ENCODE results near the gene ANKRD33B.

- TF ChIP-seq, protein P1, sequence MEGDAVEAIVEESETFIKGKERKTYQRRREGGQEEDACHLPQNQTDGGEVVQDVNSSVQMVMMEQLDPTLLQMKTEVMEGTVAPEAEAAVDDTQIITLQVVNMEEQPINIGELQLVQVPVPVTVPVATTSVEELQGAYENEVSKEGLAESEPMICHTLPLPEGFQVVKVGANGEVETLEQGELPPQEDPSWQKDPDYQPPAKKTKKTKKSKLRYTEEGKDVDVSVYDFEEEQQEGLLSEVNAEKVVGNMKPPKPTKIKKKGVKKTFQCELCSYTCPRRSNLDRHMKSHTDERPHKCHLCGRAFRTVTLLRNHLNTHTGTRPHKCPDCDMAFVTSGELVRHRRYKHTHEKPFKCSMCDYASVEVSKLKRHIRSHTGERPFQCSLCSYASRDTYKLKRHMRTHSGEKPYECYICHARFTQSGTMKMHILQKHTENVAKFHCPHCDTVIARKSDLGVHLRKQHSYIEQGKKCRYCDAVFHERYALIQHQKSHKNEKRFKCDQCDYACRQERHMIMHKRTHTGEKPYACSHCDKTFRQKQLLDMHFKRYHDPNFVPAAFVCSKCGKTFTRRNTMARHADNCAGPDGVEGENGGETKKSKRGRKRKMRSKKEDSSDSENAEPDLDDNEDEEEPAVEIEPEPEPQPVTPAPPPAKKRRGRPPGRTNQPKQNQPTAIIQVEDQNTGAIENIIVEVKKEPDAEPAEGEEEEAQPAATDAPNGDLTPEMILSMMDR (IDR thresholded peaks at IDR 0.05): no peak
- TF ChIP-seq EP300 (IDR thresholded peaks at IDR 0.05) (no peak), POLR2A (IDR thresholded peaks at IDR 0.05) (no peak)
These were observed 113.1 kb downstream of the ANKRD33B start for GRCh38 chr5:10676946-10677345.

All from tibial nerve (tissue), 4 donors.